ENCODE results near the gene RPS19.

- TF ChIP-seq EP300 (IDR thresholded peaks at IDR 0.05): no peak
- no peak for TF ChIP-seq CTCF (IDR thresholded peaks at IDR 0.05)
Observed at GRCh38 chr19:41811036-41811435, 49.0 kb upstream of the RPS19 start.
